LNCaP clone FGC (cell line): Measurements from ENCODE around the gene PDIA2.
"Not testable (repeated sequence)": the region's sequence is repeated elsewhere in the genome, so short reads cannot be mapped to it uniquely, and the experiment has no call there.

Experiments
- DNase-seq: peaks from one replicate; pipeline ENCODE4 v3.0.0-alpha.2; 2011; ENCODE audit warnings: low read depth
- H3K4me3 ChIP-seq: 2 replicates; pipeline ENCODE4 v1.5.1; 2011; ENCODE audit warnings: mild to moderate bottlenecking, low read depth, low read length, control low read depth
- CTCF ChIP-seq: IDR thresholded peaks from 2 replicates; pipeline ENCODE4 v1.5.1; 2012; ENCODE audit warnings: mild to moderate bottlenecking; ENCODE audit not compliant: control insufficient read depth, insufficient read depth; ENCODE audit errors: extremely low read depth

The PDIA2 gene

GRCh38 chr16:245105-245504 is 37.9 kb upstream of the PDIA2 start:
- no peak for TF ChIP-seq CTCF
- no peak overlapping the region for H3K4me3 ChIP-seq
- no peak for DNase-seq

GRCh38 chr16:247027-247426 is 35.9 kb upstream of the PDIA2 start:
- no peak overlapping the region for H3K4me3 ChIP-seq
- TF ChIP-seq CTCF: no peak
- DNase-seq: no peak

- TF ChIP-seq CTCF: no peak
- no peak overlapping the region for H3K4me3 ChIP-seq
- no peak for DNase-seq
Observed at GRCh38 chr16:249431-249830, 33.5 kb upstream of the PDIA2 start.

- no peak for TF ChIP-seq CTCF
- H3K4me3 ChIP-seq: no peak overlapping the region
- no peak for DNase-seq
Observed at GRCh38 chr16:252366-253337, 30.3 kb upstream of the PDIA2 start.

- TF ChIP-seq CTCF: no peak
- no peak overlapping the region for H3K4me3 ChIP-seq
- no peak for DNase-seq
Observed at GRCh38 chr16:253833-254232, 29.1 kb upstream of the PDIA2 start.

GRCh38 chr16:254461-254860 is 28.5 kb upstream of the PDIA2 start:
- DNase-seq: no peak
- H3K4me3 ChIP-seq: no peak overlapping the region
- no peak for TF ChIP-seq CTCF

GRCh38 chr16:255183-255582 is 27.8 kb upstream of the PDIA2 start:
- DNase-seq: no peak
- H3K4me3 ChIP-seq: no peak overlapping the region
- no peak for TF ChIP-seq CTCF

GRCh38 chr16:258091-258490 is 24.9 kb upstream of the PDIA2 start:
- H3K4me3 ChIP-seq, DNase-seq: not testable (repeated sequence)
